ENCODE data around the gene CCDC184. TPM values are rescaled to one million over a fixed set of nuclear protein-coding genes. Genes with fewer than 3 reads are reported as not detected.

The CCDC184 gene
- total RNA-seq, 3 donors from 2014 or later (not counting 1 experiment from before 2014, with no cell fraction given): 3.0 to 6.2 (median 4.2) TPM

DNA sequence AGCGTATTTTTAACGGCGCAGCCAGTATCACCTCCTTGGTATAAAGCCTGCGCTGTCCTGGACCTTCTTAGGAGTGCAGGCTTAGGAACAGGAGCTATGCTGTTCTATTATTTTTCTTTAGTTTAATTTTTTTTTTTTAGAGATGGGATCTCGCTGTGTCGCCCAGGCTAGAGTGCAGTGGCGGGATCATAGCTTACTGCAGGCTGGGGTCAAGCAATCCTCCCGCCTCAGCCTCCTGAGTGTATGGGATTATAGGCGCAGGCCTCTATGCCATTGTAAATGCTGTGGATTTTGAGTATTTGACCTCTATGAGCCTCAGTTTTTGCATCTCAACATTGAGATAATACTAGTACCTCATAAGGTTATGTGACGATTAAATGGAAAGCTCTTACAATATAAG is 15.5 kb downstream of the CCDC184 start:
- Histone ChIP-seq H3K9me3 (ENCODE audit: control insufficient read depth, insufficient read depth, low read length) (peaks cover 3% of the 10 kb centered on the region), H3K27me3 (ENCODE audit: control insufficient read depth, insufficient read depth, low read length) (no peaks in the 10 kb centered on the region), H3K4me1 (ENCODE audit: control insufficient read depth, insufficient read depth, low read length) (peaks cover 31% of the 10 kb centered on the region), H3K4me3 (ENCODE audit: low read length) (peak overlapping the region; percentile 95), H3K27ac (ENCODE audit: low read length) (peak overlapping the region; percentile 98), H3K36me3 (ENCODE audit: control insufficient read depth, insufficient read depth, low read length) (no peaks in the 10 kb centered on the region)
- Mint-ChIP-seq H3K27ac (peak overlapping the region; percentile 82 to 86), H3K9me3 (peaks cover 6 to 9% of the 10 kb centered on the region in 2 donors), H3K4me3 (peak overlapping the region; percentile 90), H3K27me3 (ENCODE audit: low read depth in 2 of 2) (peaks cover 13 to 14% of the 10 kb centered on the region in 2 donors), H3K36me3 (peaks cover 21% of the 10 kb centered on the region), H3K4me1 (peaks cover 50 to 56% of the 10 kb centered on the region in 2 donors)
- no peak for ATAC-seq
- no peak for DNase-seq
- 60% methylated on average over 9 of the region's 10 CpGs for whole genome bisulfite sequencing (ENCODE audit: insufficient coverage)
- TF ChIP-seq, protein P1, sequence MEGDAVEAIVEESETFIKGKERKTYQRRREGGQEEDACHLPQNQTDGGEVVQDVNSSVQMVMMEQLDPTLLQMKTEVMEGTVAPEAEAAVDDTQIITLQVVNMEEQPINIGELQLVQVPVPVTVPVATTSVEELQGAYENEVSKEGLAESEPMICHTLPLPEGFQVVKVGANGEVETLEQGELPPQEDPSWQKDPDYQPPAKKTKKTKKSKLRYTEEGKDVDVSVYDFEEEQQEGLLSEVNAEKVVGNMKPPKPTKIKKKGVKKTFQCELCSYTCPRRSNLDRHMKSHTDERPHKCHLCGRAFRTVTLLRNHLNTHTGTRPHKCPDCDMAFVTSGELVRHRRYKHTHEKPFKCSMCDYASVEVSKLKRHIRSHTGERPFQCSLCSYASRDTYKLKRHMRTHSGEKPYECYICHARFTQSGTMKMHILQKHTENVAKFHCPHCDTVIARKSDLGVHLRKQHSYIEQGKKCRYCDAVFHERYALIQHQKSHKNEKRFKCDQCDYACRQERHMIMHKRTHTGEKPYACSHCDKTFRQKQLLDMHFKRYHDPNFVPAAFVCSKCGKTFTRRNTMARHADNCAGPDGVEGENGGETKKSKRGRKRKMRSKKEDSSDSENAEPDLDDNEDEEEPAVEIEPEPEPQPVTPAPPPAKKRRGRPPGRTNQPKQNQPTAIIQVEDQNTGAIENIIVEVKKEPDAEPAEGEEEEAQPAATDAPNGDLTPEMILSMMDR (IDR thresholded peaks at IDR 0.05): no peak
- intact Hi-C loops (cut with micrococcal nuclease): loop anchor here (1.0 kb wide), 1 partner anchor 42 kb away; the partner anchor contains the start of gene ASB8

DNA sequence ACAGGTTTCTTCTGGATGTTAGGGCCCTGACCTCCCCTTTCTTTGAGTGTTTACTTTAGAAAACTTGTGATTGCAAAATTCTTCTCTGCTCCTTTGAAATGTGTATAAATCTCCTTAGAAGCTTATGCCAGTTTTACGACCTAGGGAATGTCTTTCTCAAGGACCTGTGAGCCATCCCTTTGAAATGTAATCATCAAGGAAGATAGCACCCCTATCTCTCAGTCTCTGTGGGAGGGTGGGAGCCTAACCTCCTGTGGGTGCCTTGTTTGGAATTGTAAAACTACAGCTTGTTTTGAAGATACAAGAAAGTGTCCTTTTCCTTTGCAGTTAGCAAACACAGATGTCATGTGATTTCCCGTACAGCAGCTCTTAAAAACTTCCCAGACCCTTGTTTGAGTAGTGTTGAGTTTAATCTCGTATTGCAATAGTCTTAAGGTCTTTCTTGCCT is 16.4 kb downstream of the CCDC184 start:
- peak overlapping the region; percentile 26 for H3K27ac ChIP-seq (ENCODE audit: low read length)
- Mint-ChIP-seq H3K4me3 (peak overlapping the region; percentile 90), H3K9me3 (peaks cover 10 to 12% of the 10 kb centered on the region in 2 donors), H3K36me3 (peaks cover 28% of the 10 kb centered on the region), H3K4me1 (peaks cover 50 to 56% of the 10 kb centered on the region in 2 donors), H3K27ac (peak overlapping the region; percentile 82 to 86), H3K27me3 (ENCODE audit: low read depth in 2 of 2) (peaks cover 5% of the 10 kb centered on the region in 2 donors)
- TF ChIP-seq, protein P1 (IDR thresholded peaks at IDR 0.05): no peak
- H3K4me3 ChIP-seq (ENCODE audit: low read length): no peak overlapping the region
- ATAC-seq (no peak), DNase-seq (peak in 1 of 2 donors; percentile 57)
- no peaks in the 10 kb centered on the region for H3K36me3 ChIP-seq (ENCODE audit: control insufficient read depth, insufficient read depth, low read length)
- peaks cover 3% of the 10 kb centered on the region for H3K9me3 ChIP-seq (ENCODE audit: control insufficient read depth, insufficient read depth, low read length)
- H3K4me1 ChIP-seq (ENCODE audit: control insufficient read depth, insufficient read depth, low read length): peaks cover 31% of the 10 kb centered on the region
- H3K27me3 ChIP-seq (ENCODE audit: control insufficient read depth, insufficient read depth, low read length): no peaks in the 10 kb centered on the region
- intact Hi-C loops (cut with micrococcal nuclease): no loop called here
- 47% methylated on average over 3 of the region's 3 CpGs for WGBS (ENCODE audit: insufficient coverage)

DNA sequence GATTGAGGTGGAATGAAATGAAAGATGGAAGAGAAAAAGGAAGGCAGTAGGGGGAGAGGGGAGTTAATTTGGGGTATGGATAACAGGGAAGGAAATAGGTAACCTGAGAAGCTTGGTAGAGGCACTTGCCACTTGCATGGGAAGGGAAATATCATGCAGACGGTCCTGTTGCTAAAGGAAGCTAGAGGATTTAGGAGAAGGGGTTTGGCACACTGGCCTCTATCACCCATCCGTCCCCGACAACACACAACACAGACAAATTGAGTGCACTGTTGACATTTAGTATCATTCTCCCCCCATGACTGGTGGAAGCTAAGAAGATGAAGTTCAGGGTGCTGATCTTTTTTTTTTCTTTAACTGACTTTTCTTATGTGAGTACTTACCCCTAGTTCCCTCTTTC is 17.6 kb downstream of the CCDC184 start:
- Mint-ChIP-seq H3K27me3 (ENCODE audit: low read depth in 2 of 2) (no peaks in the 10 kb centered on the region), H3K4me3 (peak overlapping the region; percentile 10), H3K27ac (peak overlapping the region; percentile 82 to 86), H3K4me1 (peaks cover 50 to 56% of the 10 kb centered on the region in 2 donors), H3K9me3 (peaks cover 10 to 12% of the 10 kb centered on the region in 2 donors), H3K36me3 (peaks cover 32% of the 10 kb centered on the region)
- DNase-seq: no peak
- Histone ChIP-seq H3K27me3 (ENCODE audit: control insufficient read depth, insufficient read depth, low read length) (no peaks in the 10 kb centered on the region), H3K4me3 (ENCODE audit: low read length) (no peak overlapping the region), H3K36me3 (ENCODE audit: control insufficient read depth, insufficient read depth, low read length) (no peaks in the 10 kb centered on the region), H3K27ac (ENCODE audit: low read length) (peak overlapping the region; percentile 4), H3K4me1 (ENCODE audit: control insufficient read depth, insufficient read depth, low read length) (peaks cover 31% of the 10 kb centered on the region), H3K9me3 (ENCODE audit: control insufficient read depth, insufficient read depth, low read length) (peaks cover 10% of the 10 kb centered on the region)
- WGBS (ENCODE audit: insufficient coverage): 83% methylated on average over 1 of the region's 3 CpGs
- TF ChIP-seq, protein P1 (IDR thresholded peaks at IDR 0.05): no peak
- no peak for ATAC-seq
- intact Hi-C loops (cut with micrococcal nuclease): no loop called here

DNA sequence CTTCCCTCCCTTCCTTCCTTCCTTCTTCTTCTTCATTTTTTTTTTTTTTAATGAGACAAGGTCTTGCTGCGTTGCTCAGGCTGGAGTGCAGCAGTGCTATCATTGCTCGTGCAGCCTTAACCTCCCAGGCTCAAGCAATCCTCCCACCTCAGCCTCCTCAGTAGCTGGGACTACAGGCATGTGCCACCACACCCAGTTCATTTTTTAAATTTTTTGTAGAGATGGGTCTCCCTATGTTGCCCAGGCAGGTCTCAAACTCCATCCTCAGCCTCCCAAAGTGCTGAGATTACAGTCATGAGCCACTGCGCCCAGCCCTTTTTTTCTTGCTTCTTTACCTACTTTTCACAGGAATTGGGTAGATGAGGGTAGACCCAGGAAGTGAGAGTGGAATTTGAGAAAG is 18.1 kb downstream of the CCDC184 start:
- Mint-ChIP-seq H3K36me3 (peaks cover 35% of the 10 kb centered on the region), H3K27ac (peak overlapping the region in 1 of 2 donors; percentile 86), H3K4me1 (peaks cover 50 to 56% of the 10 kb centered on the region in 2 donors), H3K27me3 (ENCODE audit: low read depth in 2 of 2) (no peaks in the 10 kb centered on the region), H3K9me3 (peaks cover 10 to 12% of the 10 kb centered on the region in 2 donors), H3K4me3 (peak overlapping the region; percentile 65)
- H3K36me3 ChIP-seq (ENCODE audit: control insufficient read depth, insufficient read depth, low read length): no peaks in the 10 kb centered on the region
- H3K4me1 ChIP-seq (ENCODE audit: control insufficient read depth, insufficient read depth, low read length): peaks cover 31% of the 10 kb centered on the region
- H3K27me3 ChIP-seq (ENCODE audit: control insufficient read depth, insufficient read depth, low read length): no peaks in the 10 kb centered on the region
- ATAC-seq (no peak), DNase-seq (no peak)
- WGBS (ENCODE audit: insufficient coverage): 86% methylated on average over 2 of the region's 3 CpGs
- peaks cover 10% of the 10 kb centered on the region for H3K9me3 ChIP-seq (ENCODE audit: control insufficient read depth, insufficient read depth, low read length)
- H3K27ac ChIP-seq (ENCODE audit: low read length): no peak overlapping the region
- TF ChIP-seq, protein P1 (IDR thresholded peaks at IDR 0.05): no peak
- H3K4me3 ChIP-seq (ENCODE audit: low read length): no peak overlapping the region
- intact Hi-C loops (cut with micrococcal nuclease): no loop called here

Measured in natural killer cell (primary cell).